Stimulated activated CD8-positive, alpha-beta memory T cell treated with anti-CD3 and anti-CD28 coated beads, Interleukin-12 subunit alpha, Interleukin-12 subunit beta, amount 100 ng/mL, for 1 hour (primary cell): ENCODE results near the gene CYBA.
"Not testable (repeated sequence)": the region's sequence is repeated elsewhere in the genome, so short reads cannot be mapped to it uniquely, and the experiment has no call there.

Experiments used
- DNase-seq: peaks from one replicate; pipeline ENCODE4 v3.0.0-alpha.2; 2020; ENCODE audit warnings: low read depth

CYBA gene

DNA sequence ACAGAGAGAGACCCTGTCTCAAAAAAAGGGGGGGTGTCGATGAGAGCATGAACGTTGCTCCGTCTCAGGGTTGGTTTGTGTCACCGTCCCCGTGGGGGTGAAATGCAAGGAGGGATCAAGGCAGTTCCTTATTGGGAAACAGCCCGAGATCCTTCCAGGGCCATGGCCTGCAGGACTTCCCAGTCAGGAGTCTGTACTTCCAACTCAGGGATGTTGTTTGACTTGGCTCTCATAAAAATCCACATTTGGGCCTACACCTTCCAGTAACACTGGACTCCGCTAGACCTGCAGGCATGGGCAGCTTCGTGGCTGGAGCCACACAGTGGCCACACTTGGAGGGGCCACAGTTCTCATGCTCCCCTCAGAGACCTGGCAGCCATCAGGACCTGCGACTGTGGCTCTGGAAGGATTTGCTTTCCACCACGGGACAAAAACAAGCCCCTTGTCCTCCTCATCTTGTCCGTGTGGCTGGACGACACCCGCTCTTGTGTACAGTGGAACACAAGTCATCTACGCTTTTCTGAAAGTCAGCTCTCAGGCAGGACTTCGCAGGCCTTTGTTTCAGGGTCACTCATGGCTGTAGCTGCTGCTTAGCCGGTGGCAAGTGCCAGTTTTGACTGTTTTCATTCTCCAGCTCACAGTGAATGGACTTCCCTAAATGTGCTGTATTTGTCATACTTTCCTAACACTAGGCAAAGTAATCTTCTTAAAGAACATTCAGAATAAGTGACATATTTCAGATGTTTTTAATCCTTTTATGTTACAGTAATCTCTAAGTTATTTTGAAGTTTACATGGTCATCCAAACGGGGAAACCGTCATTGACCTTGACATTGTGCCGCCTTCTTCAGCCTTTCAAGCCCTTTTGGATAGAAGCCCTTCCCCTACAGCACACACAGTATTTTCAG lies 36.7 kb downstream of the CYBA start:
- no peak for DNase-seq

GRCh38 chr16:88613293-88613692 lies 37.6 kb downstream of the CYBA start:
- no peak for DNase-seq

DNA sequence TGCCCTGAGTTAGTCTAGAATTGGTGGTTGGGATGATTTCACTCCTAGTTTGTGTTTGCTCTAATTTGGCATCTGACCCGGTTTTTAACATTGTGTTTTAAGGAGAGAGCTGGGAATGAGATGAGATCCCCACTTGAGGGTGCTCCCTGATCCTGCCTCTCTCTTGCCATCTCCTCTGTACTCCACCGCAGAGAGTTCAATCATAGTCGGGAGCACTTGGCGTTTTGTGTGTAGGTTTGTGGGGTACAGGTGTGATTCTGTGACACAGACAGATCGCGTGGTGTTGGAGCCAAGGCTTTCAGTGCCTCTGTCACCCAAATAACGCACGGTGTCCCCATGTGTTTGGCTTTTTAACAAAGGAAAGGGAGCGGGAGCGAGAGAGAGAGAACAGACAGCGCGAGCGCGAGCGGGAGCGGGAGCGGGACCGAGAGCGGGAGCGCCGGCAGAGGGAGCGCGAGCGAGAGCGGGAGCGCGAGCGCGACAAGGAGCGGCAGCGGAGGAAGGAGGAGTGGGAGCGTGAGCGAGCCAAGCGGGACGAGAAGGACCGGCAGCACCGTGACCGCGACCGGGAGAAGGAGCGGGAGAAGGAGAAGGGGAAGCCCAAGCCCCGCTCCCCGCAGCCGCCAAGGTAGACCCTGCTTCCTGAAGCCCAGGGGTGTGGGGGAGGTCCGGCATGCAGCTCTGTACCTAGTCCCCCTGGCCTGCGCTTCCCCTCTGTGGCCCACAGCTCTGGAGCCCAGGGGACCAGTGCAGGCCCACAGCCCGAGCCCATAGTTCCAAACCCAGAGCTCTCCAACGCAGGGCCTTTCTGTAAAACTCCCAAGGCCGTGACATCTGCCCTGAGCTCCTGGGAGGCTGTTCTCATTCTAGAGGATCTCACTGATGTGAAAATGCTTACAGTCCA lies 39.7 kb downstream of the CYBA start:
- DNase-seq = no peak

- no peak for DNase-seq
Measured at GRCh38 chr16:88610080-88610479, 40.8 kb downstream of the CYBA start.

DNA sequence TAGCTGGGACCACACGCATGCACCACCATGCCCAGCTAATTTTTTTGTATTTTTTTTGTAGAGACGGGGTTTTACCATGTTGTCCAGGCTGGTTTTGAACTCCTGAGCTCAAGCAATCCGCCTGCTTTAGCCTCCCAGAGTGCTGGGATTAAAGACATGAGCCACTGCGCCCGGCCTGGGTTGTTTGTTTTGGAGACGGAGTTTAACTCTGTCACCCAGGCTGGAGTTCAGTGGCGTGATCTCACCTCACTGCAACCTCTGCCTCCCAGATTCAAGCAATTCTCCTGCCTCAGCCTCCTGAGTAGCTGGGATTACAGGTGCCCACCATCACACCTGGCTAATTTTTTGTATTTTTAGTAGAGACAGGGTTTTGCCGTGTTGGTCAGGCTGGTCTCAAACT lies 41.4 kb downstream of the CYBA start:
- DNase-seq = not testable (repeated sequence)

- no peak for DNase-seq
Measured at GRCh38 chr16:88608076-88608475, 42.8 kb downstream of the CYBA start.

DNA sequence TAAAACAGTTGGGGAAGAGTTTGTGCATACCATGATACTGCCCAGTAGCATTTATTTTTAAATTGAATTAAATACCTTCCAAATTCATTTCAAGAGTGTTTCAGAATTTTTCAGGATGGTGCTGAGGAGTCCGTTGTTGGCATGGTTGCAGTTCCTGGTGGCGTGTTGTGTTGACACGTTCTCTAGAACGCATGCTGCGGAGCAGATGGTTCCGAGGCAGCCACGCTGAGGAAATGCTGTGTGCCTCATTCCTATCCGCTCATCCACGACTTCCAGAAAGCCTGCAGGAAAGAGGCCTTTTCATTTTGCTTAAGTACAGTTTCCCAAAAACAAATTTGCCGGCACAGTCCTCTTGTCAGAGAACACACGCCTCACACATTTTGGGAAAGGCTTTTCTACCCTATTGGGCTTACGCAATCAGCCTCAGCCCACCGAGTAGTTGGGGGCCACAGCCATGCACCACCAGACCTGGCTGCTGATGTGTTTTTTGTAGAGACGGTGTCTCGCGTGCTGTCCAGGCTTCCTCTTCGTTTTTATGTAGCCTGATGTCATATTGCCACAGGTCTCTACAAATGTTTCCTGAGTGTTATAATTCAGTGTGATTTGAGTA lies 44.6 kb downstream of the CYBA start:
- no peak for DNase-seq

DNA sequence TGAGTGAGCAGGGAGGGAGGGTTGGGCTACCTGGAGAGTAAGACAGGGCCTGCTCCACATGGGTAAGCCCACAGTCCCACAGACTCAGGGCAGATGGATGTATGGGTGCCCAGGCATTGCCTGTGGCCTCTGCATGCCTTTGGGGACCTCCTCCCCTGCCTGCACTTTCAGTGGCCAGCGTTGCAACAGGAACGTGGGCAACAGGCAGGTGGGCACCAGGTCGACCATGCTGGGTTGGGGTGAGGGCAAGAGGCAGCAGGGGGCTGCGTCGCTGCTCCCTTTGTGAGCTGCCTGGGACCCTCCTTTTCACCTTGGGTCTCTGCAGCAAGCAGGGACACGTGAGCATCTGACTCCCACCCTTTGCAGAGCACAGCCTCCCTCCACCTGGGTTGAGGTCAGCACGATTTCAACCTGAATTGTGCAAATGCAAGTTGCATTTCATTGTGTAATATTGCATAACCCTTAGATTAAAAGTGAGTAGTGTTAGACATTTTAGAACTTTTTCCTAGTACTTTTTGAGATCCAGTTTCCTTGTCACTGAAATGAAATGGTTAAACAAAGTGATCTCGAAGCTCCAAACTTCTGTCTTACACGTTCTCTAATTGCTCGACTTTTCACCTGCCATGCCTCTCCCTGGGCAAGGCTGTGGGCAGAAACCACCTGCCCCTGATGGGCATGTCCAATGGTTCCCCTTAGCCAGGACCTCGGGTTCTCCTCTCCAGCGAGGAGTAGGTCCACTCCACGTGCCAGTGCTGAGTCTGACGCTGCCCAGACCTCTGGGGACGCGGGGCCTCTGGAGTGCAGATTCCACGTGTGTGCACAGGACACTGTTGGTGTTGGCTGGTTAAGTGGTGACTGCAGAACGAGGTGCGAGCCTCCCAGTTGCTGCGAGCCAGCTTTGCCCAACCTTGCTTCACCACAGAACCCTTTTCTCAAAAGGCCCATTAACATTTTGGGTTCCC lies 45.4 kb downstream of the CYBA start:
- no peak for DNase-seq

GRCh38 chr16:88602091-88602490 lies 48.8 kb downstream of the CYBA start:
- no peak for DNase-seq

GRCh38 chr16:88601313-88602036 lies 49.4 kb downstream of the CYBA start:
- no peak for DNase-seq

- DNase-seq = no peak
Measured at GRCh38 chr16:88600539-88600896, 50.3 kb downstream of the CYBA start.

DNA sequence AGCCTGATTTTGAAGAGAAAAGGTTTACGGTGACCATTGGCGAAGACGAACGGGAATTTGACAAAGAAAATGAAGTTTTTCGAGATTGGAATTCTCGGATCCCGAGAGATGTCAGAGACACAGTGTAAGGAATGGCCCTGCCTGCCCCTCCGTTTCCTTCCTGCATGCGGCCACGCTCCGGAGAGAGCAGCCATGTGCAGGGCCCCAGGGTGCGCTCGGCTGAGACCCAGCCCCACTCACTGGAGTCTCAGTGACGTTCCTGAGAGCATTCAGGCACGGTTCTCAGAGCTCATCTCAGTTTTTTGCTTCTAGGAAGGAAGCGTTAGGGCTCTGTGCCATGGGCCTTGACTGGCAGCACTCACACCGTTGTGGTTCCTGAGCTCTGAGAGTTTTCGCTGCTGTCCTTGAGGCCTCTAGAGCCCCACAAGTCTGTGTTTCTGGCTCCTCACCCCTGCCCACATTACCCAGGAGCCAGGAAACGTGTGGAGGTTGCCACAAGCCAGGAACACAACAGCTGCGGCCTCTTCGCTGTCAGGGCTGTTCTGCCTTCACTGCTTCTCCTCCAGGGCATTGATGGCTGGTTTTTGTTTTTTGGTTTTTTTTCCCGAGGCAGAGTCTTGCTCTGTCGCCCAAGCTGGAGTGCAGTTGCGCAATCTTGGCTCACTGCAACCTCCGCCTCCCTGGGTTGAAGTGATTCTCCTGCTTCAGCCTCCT lies 50.9 kb downstream of the CYBA start:
- no peak for DNase-seq

DNA sequence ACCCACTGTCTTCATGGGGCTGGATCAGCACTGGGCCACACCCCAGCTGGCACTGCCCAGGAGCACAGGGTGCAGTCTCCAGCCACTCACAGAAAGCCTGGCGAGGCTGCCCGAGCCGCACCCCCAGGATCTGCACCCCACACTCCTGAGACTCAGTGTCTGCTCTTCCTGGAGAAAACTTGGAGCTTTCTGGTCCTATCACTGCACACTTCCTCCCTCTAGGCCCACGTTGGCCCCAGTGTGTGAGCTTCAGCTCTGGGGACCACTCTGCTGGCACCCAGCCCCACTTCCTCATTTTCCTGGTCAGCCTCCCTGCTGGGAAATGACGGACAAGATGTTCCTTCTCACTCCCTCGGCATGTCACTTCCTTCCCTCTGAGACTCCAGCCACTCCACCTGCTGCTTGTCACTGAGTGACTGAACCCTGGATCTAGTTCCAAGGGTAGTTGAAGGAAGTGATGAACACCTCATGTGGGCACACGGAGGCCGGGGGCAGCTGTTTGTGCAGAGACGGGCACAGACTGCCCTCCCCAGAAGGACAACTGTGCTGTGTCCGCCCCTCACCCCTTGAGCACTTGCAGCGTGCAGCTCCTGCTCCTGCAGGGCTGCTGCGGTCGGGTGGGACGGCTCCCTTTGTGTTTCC lies 51.6 kb downstream of the CYBA start:
- no peak for DNase-seq

GRCh38 chr16:88597856-88598491 lies 52.9 kb downstream of the CYBA start:
- no peak for DNase-seq

DNA sequence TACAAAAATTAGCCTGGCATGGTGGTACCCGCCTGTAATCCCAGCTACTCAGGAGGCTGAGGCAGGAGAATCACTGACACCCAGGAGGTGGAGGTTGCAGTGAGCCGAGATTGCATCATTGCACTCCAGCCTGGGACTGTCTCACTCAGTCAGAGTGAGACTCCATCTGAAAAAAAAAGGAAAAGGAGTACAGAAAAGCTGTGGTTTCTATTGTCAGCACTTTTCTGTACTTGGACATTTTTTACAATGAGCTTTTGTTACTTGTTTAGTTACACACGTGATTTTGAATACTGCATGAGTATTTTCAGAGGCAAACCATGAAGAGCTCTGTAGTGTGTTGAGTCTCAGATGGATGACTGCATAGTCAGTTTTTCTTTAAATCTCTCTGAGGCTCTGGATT lies 54.4 kb downstream of the CYBA start:
- no peak for DNase-seq

DNA sequence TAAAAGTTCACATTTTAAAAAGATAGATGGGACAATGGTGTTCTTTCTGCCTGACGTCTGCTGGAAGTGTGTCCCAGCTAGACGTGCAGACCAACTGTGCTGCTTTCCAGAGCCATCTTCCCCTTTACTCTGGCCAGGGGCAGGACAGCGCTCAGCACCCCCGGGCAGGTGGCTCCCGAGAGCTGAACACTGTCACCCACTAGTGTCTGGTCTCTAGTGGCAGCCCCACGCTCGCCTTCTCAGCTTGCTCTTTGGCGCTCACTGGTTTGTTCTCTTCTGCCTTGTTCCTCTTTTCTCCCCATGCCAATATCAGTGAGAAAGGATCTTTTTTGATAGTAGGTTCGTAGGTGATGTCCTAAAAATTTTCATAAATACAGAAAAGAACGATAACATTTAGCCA lies 54.9 kb downstream of the CYBA start:
- no peak for DNase-seq

DNA sequence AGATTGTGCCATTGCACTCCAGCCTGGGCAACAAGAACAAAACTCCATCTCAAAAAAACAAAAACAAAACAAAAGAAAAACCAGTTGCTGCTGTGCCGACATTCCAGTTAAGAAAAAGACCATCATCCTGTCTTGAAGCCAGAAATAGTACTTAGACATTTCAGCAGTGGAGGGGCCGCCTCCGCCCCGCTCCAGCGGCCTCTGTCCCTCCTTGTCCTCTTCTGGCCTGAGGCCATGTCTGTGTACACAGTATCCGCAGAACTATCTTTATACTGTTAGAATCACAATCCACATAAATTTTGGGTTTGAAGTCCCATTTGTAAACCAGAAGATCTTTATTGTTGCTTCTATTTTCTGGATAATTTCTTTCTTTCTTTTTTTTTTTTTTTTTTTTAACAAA lies 55.8 kb downstream of the CYBA start:
- DNase-seq = no peak

DNA sequence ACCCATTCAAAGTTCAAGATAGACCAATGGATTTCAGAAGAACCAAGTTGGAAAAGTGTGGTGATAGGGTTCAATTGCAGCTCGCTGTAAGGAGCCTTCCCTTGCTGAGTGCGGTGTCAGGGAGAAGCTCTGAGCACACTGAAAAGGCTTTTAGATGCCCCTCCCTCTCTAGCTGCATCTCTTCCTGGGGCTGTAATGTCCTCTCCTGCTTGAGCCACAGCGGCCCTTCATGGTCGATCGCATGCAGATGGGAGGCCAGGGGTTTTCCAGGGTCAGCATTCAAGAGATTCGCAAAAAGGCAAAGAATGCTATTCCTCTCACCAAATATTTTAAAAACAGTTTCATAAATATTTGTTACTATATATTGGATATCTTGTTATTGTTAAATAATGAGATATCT lies 56.9 kb downstream of the CYBA start:
- DNase-seq = no peak

DNA sequence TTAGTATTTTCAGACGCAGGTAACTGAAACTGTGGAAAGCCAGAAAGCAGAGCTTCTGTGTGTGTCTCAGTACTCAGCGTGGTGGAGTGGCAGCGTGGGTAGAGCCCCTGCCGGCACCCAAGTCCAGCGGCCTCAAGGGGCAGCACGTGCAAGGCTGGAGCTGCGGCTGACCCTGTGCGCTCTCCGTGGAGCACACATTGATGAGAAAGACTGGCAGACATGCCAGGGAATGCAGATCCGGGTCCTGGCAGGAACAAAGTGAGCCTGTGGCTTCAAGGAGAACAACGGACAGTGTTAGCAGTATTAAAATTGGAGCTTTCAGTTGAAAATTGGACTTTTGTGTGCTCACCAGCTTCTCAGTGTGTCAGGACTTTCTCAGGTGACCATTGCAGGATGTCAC lies 57.4 kb downstream of the CYBA start:
- DNase-seq = no peak
